ENCODE results near the gene EXOC6B.

The EXOC6B gene

DNA sequence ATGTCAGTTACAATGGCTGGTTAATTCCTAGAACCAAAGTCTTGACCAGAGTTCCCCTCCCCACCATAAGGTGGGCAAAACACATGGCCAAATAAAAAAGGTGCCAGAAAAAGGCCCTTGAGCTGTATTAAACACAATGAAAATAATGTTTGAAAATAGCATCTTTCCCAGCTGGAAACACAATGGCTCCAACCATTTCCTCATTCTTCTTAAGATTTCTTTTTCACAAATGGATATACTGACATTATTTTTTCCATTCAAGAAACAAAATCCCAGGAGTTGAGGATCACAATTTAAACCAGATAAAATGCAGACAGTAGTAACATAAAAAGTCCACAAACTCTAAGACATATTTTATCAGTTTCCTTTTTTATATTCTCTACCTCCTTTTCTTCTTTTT, 143.8 kb downstream of the EXOC6B start:
- Histone ChIP-seq H3K4me3 (ENCODE audit: low read depth in 1 of 2, low read length in 2 of 2) (no peak overlapping the region), H3K27me3 (ENCODE audit: insufficient read depth, low read length, poor library complexity) (no peaks in the 10 kb centered on the region), H4K20me1 (ENCODE audit: insufficient read depth, low read length) (no peaks in the 10 kb centered on the region), H3K9ac (ENCODE audit: low read depth, low read length) (no peak overlapping the region), H3K27ac (ENCODE audit: low read length) (no peak overlapping the region), H2AFZ (ENCODE audit: low read depth, low read length) (no peak overlapping the region), H3K4me2 (ENCODE audit: insufficient read depth, low read length) (no peak overlapping the region), H3K36me3 (ENCODE audit: insufficient read depth, low read length) (no peaks in the 10 kb centered on the region), H3K79me2 (ENCODE audit: insufficient read depth, low read length) (no peaks in the 10 kb centered on the region), H3K9me3 (ENCODE audit: insufficient read depth, low read length, severe bottlenecking) (no peaks in the 10 kb centered on the region), H3K4me1 (ENCODE audit: insufficient read depth, low read length) (no peaks in the 10 kb centered on the region)
- no peak for TF ChIP-seq EZH2 (IDR thresholded peaks at IDR 0.05; ENCODE audit: borderline replicate concordance, low read depth, low read length, severe bottlenecking)
- TF ChIP-seq, protein P1, sequence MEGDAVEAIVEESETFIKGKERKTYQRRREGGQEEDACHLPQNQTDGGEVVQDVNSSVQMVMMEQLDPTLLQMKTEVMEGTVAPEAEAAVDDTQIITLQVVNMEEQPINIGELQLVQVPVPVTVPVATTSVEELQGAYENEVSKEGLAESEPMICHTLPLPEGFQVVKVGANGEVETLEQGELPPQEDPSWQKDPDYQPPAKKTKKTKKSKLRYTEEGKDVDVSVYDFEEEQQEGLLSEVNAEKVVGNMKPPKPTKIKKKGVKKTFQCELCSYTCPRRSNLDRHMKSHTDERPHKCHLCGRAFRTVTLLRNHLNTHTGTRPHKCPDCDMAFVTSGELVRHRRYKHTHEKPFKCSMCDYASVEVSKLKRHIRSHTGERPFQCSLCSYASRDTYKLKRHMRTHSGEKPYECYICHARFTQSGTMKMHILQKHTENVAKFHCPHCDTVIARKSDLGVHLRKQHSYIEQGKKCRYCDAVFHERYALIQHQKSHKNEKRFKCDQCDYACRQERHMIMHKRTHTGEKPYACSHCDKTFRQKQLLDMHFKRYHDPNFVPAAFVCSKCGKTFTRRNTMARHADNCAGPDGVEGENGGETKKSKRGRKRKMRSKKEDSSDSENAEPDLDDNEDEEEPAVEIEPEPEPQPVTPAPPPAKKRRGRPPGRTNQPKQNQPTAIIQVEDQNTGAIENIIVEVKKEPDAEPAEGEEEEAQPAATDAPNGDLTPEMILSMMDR (IDR thresholded peaks at IDR 0.05; ENCODE audit: borderline replicate concordance, extremely low read depth, low read length, poor library complexity, severe bottlenecking) = no peak
- no peak for ATAC-seq (ENCODE audit: insufficient read depth, low read depth)
- no peak for DNase-seq

DNA sequence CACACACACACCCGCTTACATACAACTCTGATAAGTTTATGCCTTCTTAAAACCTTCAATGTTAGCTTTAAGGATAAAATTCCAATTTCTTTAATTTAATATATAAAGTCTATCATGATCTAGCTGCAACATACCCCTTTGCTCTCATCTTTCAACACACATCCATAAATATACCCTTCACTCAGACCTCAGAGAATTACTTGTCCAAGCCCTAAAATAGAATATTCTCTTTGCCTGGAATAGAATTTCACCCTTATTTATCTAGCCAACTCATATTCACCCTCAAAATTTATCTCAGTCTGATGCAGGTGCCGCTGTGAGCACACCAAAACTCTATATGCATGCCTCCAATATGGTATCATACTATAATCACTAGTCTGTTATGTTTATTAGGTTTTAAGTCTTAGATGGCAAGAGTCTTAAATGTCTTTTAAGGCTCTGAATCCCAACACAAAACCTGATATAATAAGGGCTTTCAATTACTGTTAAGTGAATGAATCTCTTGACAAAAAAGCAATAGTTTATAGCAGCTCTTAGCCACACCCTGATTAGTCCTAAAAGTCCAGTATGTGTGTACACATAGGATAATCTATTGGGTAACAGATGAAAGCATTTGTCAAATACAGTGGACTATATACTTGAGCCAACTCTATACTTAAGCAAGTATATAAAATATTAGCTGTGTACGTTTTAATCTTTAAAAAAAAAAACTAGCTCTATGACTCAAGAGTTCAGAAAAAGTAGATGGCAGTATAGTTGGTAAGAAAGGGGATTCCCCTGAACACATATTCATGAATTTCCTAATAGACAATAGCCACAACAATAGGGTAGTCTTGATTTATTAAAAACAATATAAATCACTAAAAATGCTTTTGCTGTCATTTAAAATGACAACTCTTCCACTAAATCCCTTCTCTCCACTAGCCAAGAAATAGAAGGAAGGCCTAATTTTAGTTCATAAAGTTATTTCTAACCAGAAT, 144.5 kb downstream of the EXOC6B start:
- Histone ChIP-seq H3K27me3 (ENCODE audit: insufficient read depth, low read length, poor library complexity) (peaks cover 3% of the 10 kb centered on the region), H4K20me1 (ENCODE audit: insufficient read depth, low read length) (no peaks in the 10 kb centered on the region), H3K79me2 (ENCODE audit: insufficient read depth, low read length) (no peaks in the 10 kb centered on the region), H3K27ac (ENCODE audit: low read length) (no peak overlapping the region), H3K4me1 (ENCODE audit: insufficient read depth, low read length) (no peaks in the 10 kb centered on the region), H2AFZ (ENCODE audit: low read depth, low read length) (no peak overlapping the region), H3K9me3 (ENCODE audit: insufficient read depth, low read length, severe bottlenecking) (no peaks in the 10 kb centered on the region), H3K9ac (ENCODE audit: low read depth, low read length) (no peak overlapping the region), H3K36me3 (ENCODE audit: insufficient read depth, low read length) (no peaks in the 10 kb centered on the region), H3K4me2 (ENCODE audit: insufficient read depth, low read length) (no peak overlapping the region), H3K4me3 (ENCODE audit: low read depth in 1 of 2, low read length in 2 of 2) (no peak overlapping the region)
- TF ChIP-seq, protein P1 (IDR thresholded peaks at IDR 0.05; ENCODE audit: borderline replicate concordance, extremely low read depth, low read length, poor library complexity, severe bottlenecking) = no peak
- no peak for TF ChIP-seq EZH2 (IDR thresholded peaks at IDR 0.05; ENCODE audit: borderline replicate concordance, low read depth, low read length, severe bottlenecking)
- ATAC-seq (ENCODE audit: insufficient read depth, low read depth) (no peak), DNase-seq (no peak)

DNA sequence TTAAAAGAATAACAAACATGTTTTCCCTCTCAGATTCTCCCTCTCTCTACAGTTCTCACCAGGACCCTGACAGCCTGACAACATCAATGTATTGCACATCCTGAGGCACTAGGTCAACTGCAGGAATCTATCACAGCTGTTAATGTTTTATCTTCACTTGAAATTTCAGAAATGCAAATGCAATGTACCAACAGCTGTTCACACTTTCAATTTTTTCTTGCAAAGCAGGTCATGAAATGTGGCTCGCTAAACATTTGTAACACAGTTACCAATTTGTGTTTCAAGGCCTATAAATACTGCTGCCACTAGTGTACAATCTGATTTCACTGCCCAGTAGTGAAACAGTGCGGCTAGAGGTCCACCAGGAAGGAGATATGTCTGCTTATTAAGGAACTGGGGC, 147.8 kb downstream of the EXOC6B start:
- Histone ChIP-seq H3K36me3 (ENCODE audit: insufficient read depth, low read length) (no peaks in the 10 kb centered on the region), H3K79me2 (ENCODE audit: insufficient read depth, low read length) (no peaks in the 10 kb centered on the region), H3K9me3 (ENCODE audit: insufficient read depth, low read length, severe bottlenecking) (no peaks in the 10 kb centered on the region), H3K4me2 (ENCODE audit: insufficient read depth, low read length) (no peak overlapping the region), H4K20me1 (ENCODE audit: insufficient read depth, low read length) (no peaks in the 10 kb centered on the region), H3K27me3 (ENCODE audit: insufficient read depth, low read length, poor library complexity) (peaks cover 4% of the 10 kb centered on the region), H3K9ac (ENCODE audit: low read depth, low read length) (no peak overlapping the region), H2AFZ (ENCODE audit: low read depth, low read length) (no peak overlapping the region), H3K4me1 (ENCODE audit: insufficient read depth, low read length) (no peaks in the 10 kb centered on the region), H3K27ac (ENCODE audit: low read length) (no peak overlapping the region), H3K4me3 (ENCODE audit: low read depth in 1 of 2, low read length in 2 of 2) (no peak overlapping the region)
- no peak for TF ChIP-seq EZH2 (IDR thresholded peaks at IDR 0.05; ENCODE audit: borderline replicate concordance, low read depth, low read length, severe bottlenecking)
- DNase-seq = no peak
- ATAC-seq (ENCODE audit: insufficient read depth, low read depth) = no peak

DNA sequence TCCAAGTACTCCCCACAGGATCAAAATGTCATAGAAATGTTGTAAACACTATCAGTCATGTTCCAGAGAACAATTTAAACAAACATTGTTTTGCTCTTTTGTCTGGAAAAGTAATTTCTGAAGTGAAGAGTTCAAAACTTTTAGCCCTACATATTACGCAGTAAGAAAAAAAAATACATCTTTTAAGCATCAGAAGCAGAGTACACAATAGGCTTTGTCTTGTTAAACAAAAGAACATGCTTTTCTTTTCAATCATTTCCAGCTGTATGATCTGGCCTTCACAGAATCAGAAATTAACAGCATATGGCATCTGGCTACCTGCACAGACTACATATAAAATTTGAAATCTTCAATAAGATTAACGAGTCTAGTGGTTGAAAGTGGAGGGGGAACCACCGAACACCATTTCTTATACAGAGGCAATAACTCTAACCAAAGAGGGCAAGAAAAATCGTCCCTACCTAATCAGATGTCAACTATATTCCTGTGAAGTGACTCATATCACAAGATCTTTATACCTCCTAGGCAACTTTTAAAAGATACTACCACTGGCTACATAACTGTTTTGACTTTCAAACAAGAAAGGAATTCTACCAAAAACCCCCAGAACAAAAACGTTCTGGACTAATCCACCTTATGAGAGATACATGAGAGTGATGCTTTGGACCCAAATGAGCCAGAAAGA, 149.3 kb downstream of the EXOC6B start:
- H3K36me3 ChIP-seq (ENCODE audit: insufficient read depth, low read length) = no peaks in the 10 kb centered on the region
- no peak overlapping the region for H2AFZ ChIP-seq (ENCODE audit: low read depth, low read length)
- H3K4me3 ChIP-seq (ENCODE audit: low read depth in 1 of 2, low read length in 2 of 2) = no peak overlapping the region
- no peak overlapping the region for H3K4me2 ChIP-seq (ENCODE audit: insufficient read depth, low read length)
- peaks cover 4% of the 10 kb centered on the region for H3K27me3 ChIP-seq (ENCODE audit: insufficient read depth, low read length, poor library complexity)
- H3K4me1 ChIP-seq (ENCODE audit: insufficient read depth, low read length) = no peaks in the 10 kb centered on the region
- H3K9ac ChIP-seq (ENCODE audit: low read depth, low read length) = no peak overlapping the region
- DNase-seq = no peak
- H3K9me3 ChIP-seq (ENCODE audit: insufficient read depth, low read length, severe bottlenecking) = no peaks in the 10 kb centered on the region
- no peak overlapping the region for H3K27ac ChIP-seq (ENCODE audit: low read length)
- ATAC-seq (ENCODE audit: insufficient read depth, low read depth) = no peak
- no peaks in the 10 kb centered on the region for H3K79me2 ChIP-seq (ENCODE audit: insufficient read depth, low read length)
- H4K20me1 ChIP-seq (ENCODE audit: insufficient read depth, low read length) = no peaks in the 10 kb centered on the region
- TF ChIP-seq, protein P1 (IDR thresholded peaks at IDR 0.05; ENCODE audit: borderline replicate concordance, extremely low read depth, low read length, poor library complexity, severe bottlenecking) = no peak
- TF ChIP-seq EZH2 (IDR thresholded peaks at IDR 0.05; ENCODE audit: borderline replicate concordance, low read depth, low read length, severe bottlenecking) = no peak
